Stimulated activated CD4-positive, alpha-beta T cell treated with anti-CD3 and anti-CD28 coated beads, Interleukin-15, amount 100 ng/mL, for 48 hours (primary cell): ENCODE results near the gene PEX12.
A peak's percentile ranks its signal among the peaks of the same experiment; 100 is the strongest.
"Not testable (repeated sequence)": the region's sequence is repeated elsewhere in the genome, so short reads cannot be mapped to it uniquely, and the experiment has no call there.

Experiments
- DNase-seq, 2 donors: peaks; one replicate each; pipeline ENCODE4 v3.0.0-alpha.2; 2020; ENCODE audit warnings: low read depth in 2 of 2

Gene PEX12

DNA sequence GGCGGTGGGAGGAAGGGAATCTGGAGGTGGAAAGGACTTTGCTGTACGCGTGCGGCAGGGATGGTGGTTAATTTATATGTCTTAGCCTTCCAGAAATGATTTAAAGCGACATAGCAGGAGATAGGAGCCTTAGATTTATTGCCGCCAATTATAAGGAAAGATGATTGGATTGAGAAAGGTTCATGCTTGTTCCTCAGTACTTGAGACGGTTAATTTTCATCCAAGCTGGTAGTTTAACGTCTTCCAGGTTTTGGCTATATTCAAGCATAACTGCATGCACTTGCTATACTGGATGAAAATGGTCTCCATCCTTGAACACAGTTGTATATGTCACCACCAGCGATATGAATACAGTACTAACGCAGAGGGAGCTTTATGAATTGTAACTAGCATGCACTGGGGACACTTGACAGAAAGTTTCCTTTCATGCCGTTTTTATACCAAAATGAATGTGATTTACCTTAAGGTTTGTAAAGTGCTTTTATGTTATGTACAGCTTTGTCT is 610 bp upstream of the PEX12 start:
- DNase-seq: no peak

DNA sequence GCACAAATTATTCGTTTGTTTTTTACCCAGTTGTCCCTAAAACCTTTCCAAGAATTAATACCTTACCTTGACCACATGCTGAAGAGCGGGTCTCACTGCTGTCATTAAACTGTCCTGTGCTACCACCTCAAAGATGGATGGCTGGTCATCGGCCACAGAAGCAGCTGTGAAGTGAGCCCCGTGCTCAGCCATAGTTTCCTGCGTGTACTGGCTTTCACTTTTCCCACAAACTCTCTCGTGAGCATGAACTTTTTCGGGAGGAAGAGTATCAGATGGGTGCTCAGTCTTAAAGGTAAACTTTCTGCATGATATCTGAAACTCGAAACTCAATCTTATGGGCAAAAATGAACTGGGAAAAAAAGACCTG is 558 bp downstream of the PEX12 start:
- DNase-seq: no peak

DNA sequence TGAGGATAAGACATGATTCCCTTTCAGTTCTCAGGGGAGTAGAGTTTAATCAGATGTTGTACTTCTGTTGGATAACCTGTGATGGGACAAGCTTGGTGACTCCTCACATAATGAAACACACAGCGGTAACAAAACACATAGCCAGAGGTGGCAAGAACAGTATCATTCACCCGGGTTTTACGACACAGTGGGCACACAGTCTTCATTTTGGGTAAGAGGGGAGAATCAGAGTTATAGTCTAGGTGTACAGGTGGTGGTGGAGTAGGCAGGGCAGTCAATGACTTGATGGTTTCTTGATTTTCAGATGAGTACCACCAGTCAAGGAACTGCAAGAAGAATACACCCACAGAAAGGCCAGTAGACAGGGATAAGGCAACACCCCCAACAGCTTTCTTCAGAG is 2.6 kb downstream of the PEX12 start:
- no peak for DNase-seq

DNA sequence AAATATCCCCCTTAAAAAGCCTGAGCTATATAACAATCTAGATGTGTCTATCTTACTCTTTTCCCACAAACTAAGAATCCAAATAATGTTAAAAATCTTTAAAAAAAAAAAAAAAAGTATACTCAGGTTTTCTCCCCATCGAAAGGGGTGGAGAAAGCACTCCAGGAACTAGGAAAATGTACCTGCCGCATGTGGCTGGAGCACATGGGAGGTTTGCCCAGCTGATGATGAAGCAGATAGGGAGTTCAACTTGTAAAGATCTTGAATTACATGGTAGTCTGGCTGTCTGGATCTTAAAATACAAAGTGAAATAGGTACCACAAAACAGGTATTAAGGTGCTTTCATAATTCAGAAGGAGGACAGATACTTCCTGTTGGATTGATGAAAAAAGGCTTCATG is 9.0 kb downstream of the PEX12 start:
- DNase-seq: no peak

DNA sequence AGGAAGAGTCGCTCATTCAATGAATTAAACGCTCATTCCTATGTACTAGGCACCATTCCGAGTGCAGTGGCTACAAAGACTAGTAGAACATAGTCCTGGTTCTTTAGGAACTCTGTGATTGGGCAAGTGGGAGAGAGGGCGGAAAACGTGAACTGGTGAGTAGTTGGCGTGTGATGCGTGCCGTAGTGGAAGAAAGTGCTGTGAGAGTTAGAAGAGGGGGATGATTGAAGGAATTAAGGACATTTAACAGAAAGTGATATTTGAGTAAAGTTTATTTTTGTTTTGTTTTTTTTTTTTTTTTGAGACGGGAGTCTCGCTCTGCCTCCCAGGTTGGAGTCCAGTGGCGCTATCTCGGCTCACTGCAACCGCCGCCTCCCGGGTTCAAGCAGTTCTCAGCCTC is 9.8 kb downstream of the PEX12 start:
- DNase-seq: peak in 1 of 2 donors; percentile 42

DNA sequence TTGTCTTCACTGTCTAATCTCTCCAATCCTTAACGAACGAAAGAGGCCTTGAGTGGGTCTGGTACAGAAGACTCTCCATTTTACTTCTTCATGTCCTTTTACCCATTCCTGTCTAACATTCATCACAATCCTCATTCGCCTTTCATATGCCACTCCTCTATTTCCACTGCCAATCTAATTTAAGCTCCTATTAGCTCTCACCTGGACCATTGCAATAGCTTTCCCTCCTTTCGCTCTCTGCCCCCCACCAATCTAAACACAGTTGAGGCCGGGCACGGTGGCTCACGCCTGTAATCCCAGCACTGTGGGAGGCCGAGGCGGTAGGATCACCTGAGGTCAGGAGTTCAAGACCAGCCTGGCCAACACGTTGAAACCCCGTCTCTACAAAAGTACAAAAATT is 11.4 kb downstream of the PEX12 start:
- no peak for DNase-seq

DNA sequence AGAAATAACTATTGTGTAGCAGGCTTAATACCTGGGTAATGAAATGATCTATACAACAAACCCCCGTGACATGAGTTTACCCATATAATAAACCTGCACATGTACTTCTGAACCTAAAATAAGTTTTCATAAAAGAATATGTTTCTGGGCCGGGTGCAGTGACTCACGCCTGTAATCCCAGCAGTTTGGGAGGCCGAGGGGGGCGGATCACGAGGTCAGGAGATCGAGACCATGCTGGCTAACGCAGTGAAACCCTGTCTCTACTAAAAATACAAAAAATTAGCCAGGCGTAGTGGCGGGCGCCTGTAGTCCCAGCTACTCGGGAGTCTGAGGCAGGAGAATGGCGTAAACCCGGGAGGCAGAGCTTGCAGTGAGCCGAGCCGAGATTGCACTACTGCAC is 15.2 kb downstream of the PEX12 start:
- not testable (repeated sequence) for DNase-seq

DNA sequence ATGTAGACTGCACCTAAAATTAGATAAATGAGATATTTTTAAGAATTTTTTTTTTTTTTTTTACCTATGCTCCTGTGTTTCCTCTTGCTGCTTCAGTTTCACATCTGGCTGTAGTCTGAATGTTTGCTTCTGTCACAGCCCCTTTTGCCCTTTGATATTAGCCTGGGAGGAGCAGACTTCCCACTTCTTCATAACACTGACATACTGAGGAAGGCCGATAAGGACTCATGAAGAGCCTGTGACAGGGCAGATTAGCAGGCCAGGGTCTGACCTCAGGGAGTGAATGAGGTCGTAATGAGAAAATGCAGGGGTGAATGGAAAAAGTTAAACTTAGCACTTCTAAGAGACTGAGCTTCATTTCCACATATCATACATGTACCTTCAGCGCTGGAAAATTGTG is 17.7 kb downstream of the PEX12 start, which contains the start of gene SLFN14:
TSS of gene SLFN14 (minus strand) at position 117 of the 400 bp plus-strand sequence. CDS start 2,757 bp downstream, outside the sequence.
- no peak for DNase-seq

DNA sequence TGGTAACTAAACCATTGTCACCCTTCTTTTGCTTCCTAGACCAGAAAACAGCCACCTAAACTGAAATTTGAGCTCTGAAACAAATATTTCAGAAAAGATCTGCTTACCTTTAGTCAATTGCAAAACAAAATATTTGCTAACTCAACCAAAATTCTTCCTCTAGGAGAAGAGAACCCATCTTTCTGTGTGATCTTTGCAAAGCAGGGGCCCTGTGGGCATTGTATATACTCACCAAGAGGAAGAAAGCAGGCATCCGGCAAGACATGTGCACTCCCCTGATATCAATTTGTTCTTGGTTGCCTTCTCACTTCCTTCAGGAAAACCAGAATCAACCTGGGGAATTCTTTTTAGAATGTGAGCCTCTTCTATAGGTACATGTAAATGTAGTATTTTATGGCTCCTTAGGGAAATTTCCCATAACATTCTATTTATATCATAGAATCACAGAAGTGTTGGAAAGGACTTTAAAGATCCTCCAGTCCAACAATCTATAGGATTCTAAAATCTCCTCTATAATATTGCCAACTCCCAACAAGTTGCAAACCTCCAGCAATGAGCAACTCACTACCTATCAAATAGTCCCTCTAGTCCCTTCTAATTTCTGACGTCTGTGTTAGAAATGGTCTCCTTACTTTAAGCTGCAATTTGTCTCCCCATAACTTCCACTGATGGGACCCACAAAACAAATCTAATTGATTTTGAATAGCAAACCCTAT is 18.7 kb downstream of the PEX12 start:
- DNase-seq: no peak

DNA sequence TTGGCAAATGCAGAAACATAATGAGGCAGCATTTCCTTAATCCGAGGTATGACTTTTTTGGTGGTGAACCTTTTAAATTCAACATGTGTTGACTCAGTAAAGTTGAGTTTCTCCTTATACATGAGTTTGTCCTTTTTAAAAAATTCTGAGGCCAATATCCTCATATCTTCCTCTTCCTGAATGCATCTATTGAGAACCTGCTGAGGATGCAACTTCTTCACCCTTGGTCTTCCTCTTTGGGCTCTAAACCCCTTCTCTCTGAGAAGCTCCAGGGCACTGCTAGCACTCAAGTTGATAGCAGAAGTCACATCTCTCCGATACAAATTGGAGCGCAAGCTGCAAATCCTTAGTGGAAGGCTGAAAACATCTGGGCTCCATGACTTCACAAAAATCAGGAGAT is 21.0 kb downstream of the PEX12 start:
- no peak for DNase-seq

DNA sequence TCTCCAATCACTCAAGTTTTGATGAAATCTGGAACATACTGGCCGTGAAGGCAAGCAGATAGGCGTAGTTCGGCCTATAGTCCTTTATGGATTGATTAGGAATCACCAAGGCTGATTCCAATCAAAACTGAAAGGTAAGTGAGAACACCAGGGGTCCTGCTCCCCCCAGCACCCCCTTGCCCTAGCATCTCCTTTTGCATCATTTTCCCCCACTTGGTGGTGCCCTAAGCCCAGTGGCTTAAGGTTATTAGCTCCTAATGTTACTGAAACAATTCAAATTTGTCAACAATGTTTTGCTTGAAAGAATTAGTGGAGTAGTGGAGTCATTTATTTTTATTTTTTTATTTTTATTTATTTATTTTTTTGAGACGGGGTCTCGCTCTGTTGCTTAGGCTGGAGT is 22.7 kb downstream of the PEX12 start:
- no peak for DNase-seq

DNA sequence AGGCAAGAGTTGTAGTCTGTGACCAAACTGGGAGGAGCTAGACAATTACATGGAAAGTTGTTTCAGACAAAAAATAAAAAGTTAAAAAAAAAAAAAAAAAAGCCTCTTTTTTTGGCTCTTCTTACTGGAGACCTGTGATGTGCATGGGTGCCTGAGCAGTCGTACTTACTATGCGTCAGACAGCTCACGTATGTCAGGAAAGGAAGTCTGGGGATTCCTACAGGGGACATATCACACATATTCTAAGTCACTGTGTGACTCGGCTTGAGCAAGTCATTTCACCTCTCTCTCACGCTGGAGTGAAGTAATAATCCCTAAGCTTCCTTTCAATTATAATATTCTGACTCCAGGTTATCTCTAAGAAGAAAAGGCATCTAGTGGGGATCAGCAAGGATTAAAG is 23.7 kb downstream of the PEX12 start:
- DNase-seq: no peak

DNA sequence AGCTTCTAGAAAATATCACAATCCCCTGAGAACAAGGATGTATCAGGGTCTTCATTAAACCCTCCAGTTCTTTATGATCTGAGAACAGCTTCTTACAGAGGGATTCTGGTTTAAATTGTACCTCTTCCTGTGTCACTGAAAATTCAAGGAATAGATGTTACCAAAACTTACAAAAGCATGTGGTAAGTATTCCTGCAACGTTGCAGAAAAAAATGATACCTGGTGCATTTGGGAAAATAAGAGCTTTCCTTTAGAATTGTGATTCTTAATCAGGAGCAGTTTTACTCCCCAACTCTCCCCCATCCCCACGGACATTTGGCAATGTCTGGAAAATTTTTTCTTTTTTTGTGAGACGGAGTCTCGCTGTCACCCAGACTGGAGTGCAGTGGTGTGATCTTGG is 25.1 kb downstream of the PEX12 start:
- no peak for DNase-seq

DNA sequence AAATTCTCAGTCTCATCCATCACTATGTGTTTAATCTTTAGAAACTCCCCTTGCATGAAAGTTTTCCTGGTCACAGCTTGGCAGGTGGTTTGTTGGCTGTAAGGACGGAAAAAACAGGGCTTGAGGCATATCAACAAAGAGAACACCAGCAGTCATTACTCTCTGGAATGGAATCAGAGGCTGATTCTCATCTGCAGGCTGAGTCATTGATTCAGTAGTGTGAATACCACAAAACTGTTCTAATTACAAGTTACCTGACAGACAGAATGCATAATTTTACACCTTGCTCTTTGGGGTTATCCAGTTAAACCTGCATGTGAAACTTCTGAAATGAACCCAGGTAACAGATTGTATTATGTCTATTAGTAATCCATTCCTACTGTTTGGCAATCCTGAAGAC is 29.4 kb downstream of the PEX12 start:
- no peak for DNase-seq

DNA sequence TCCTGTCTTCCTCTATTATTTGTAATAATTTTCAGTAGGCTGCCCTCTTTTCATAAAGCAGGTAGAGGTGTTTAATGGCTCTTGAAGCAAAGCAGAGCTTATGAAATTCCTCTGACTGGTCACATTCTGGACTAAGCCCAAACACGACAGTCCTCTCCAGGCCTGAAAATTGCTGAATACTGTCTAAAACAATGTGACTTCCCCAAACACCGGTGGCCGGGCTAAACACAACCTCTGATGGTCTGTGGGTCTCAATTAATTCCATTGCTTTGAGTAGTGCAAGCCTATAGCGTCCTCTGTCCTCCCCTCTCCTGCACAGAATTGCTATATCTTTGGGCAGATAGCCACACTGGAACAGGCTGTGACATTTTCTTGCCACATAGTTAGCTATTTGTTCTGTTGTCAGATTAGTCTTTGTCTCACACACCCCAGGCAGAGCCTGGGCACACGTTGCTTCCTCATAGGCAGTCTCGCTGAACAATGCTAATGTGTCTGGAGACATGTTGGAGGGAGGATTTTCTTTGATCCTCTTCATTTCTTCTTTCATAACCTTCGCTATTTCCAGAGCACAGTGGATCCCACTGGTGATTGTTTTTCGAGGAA is 30.1 kb downstream of the PEX12 start:
- no peak for DNase-seq

DNA sequence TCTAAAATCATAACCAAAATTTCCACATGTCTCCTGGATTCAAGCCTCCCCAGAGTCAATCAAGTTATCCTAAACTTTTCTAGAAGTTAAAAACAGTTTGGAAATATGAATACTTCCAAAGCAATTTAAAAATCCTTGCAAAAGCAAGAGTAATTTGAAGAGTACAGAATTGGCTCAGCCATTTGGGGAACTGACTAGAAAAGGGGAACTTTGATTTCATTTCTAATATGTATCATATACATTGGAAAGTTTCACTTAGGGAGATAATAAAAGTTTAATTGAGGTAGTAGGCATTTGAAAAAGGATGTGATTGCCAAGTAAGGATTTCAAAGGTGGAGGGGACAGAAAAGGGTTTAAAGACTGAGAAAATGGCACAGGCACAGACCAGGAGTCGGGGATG is 31.9 kb downstream of the PEX12 start:
- DNase-seq: no peak

DNA sequence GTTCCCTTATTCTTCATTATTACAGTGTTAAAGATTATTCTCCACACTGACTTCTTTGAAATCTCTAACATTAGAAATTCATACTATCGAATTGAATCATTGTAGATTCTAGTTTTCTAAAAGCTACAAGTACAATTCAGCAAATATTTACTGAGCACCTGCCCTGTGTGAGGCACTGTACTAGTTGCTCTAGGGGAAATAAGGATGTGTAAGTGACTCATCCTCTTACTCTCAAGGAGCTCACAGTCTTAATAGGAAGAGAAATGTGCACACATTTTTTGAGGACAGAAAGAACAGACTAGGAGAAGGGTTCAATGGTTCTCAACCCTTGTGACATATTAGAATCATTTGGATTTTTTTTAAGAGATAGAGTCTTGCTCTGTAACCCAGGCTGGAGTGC is 33.2 kb downstream of the PEX12 start:
- no peak for DNase-seq

DNA sequence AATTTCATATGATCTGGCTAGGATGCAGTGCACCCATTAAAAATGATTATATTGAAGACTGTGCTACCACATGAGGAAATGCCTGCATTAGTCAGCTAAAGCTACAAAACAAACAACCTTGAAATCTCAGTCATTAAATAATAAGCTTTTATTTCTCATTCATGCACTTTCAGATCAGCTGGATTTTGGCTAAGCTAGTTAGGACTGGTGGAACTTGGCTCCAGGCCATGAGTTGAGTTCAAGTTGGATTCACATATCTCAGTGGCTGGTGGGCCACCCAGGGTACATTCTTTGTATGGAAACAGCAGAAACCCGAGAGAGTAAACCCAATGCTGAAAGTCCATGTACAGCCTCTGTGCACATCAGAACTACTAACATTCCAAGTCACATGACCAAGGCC is 34.5 kb downstream of the PEX12 start:
- no peak for DNase-seq

DNA sequence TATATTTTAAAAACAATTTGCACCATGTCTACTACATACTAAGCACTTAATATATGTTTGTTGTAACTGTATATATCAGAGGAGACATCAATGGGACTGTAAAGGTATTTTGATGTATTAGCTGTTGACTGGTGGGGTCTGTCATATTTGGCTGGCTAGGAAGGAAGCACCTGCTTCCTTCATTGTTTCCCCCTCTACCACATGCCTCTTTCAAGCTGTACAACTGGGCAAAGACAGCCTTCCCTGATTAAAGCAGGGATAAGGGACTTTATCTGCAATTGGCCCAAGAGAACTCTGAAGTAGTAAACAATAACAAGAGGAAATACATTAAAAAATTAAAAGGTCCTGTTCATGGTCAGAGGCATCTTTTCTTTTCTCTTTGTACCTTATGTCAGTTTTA is 35.4 kb downstream of the PEX12 start:
- no peak for DNase-seq

DNA sequence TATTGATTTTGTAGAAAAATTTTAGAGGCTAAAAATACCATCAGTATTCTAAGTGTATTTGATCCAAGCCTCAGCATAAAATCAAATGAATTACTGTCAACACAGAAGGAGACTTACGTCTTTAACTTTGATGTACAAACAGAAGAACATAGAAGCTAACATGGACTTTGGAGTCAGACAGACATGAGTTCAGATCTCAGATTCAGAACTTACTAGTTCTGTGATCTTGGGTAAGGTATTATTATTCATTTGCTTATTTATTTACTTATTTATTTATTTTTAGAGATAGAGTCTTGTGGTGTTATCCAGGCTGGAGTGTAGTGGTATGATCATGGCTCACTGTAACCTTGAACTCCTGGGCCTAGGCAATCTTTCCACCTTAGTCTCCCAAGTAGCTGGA is 36.9 kb downstream of the PEX12 start:
- no peak for DNase-seq

DNA sequence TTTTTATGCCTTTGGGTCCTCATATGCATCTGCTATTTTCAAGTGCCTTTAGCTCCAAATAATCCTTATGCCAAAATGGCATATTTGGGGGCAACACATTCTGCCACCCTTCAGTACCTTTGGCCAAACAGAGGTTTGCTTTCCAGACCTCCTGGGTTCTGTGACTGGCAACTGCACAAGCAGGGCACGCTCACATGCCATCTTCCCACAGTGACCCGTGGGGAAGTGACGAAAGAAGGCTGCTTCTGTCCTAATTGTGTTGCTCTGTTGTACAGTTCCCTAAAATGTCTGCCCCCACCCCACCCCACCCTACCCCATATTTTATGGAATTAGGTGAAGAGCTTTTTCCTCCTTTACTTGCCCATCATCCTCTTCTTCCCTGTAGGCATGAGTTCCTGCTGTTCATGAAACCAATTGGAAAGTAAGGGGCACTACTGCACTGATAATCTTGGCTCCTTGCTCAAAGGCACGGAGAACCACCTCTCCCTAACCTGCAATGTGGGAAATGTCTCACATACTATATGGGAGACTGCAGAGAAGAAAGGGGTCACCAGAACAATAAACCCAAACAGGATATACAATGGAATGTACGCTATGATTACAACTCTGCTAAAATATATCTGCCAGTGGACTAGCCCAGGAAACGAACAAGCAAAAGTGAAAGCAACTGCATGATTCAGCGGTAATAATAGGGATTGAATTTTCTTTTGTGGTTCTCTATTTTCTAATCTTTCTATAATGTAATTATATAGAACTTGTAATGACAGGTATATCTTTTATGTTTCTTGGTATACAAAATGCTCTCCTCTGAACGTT is 37.6 kb downstream of the PEX12 start:
- peak; percentile 30 to 35 for DNase-seq

DNA sequence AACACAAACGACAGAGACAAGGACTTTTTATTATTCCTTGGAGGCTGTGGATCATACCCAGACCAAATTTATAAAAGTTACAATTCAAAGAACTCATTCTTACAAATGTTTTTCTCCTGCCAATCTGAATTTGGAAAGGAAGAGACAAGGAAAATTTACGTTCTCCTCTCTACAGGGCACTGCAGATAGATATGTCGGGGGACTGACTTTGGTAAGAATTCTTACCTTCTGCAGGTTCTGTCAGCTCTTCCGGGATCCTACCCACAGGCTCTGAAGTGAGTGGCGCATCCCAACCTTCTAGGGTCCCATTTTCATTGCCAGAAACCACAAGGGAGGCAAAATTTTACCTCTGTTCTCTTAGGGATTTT is 38.7 kb downstream of the PEX12 start:
- no peak for DNase-seq

DNA sequence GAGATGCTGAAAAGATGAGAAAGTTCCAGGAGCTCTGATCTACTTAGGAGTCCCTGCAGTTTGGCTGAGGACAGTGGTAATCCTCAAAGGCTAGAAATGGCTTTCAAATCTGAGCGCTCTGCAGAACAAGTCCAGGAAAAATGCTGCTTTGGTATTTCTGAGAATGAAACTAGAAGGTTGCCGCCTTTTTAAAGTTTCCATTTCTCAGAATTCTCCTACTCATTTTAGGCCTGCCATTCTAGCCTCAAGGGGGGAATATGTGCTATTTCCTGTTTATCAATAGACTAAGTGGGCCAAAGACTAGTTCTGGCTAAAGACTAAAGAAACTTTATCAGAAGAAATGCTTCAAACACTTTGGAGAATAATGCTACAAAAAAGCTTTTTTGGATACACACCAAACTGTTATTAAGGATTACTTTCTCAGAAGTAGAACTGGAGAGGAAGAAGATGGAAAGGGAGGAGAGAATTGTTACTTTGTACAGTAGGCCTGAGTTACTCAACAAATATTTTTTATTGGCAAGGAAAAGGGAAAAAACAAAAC is 40.7 kb downstream of the PEX12 start, which contains the start of gene SLFN12L:
TSS of gene SLFN12L (minus strand) at position 78 of the 541 bp plus-strand sequence. CDS start 15,314 bp downstream, outside the sequence.
- no peak for DNase-seq
